HG03558 (cell line): Measurements from ENCODE around the gene ADAMTS2.

Experiments
- ATAC-seq: cut with Tn5 transposase; IDR thresholded peaks from one replicate; pipeline ENCODE4 v1.9.1; 2021; ENCODE audit warnings: moderate number of reproducible peaks; ENCODE audit not compliant: unreplicated experiment; ENCODE audit errors: extremely low read depth

ADAMTS2 gene

DNA sequence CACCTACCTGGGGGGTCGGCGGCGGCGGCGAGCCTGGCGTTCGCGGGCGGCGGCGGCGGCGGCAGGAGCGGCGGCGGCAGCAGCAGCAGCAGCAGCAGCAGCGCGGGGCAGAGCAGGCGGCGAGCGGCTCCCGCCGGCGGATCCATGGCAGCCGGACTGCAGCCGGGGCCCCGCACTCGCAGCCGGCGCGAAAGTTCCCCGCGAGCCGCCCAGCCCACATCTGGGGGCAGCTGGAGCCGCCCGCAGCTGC lies 153 bp downstream of the ADAMTS2 start:
- ATAC-seq, result no peak

GRCh38 chr5:179344431-179345182 lies 654 bp downstream of the ADAMTS2 start:
- no peak for ATAC-seq

DNA sequence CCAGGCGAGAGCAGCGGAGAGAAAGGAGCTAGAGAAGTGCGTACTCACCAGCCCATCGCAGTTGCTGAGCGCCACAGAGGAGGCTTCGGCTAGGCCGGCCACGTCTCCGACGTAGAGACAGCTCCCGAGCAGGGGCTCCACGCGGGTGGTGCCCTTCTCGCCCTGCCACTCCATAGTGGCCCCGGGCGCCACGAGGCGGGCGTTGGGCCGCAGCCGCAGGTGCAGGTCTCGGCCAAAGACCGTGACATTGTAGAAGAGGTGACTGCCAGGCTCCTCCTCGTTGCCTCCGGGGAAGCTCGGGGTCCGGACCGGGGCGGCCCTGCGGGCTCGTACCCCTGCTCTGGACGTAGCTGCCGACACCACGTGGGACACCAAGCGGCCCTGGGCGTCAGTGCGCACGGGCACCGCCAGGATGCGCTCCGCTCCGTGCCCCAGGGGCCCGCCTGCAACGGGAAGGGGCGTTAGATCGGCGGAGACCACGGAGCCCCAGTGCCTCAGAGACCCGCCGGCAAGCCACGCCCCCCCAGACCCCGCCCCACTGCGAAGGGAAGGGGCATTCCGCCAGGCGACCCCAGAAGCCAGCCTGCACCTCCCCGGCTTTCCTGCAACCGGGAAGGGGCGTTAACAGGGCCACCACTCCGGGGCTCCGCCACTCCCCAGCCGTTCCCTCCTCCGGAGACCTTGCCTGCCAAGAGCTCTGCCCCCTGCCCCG lies 1.4 kb downstream of the ADAMTS2 start:
- ATAC-seq, result no peak

DNA sequence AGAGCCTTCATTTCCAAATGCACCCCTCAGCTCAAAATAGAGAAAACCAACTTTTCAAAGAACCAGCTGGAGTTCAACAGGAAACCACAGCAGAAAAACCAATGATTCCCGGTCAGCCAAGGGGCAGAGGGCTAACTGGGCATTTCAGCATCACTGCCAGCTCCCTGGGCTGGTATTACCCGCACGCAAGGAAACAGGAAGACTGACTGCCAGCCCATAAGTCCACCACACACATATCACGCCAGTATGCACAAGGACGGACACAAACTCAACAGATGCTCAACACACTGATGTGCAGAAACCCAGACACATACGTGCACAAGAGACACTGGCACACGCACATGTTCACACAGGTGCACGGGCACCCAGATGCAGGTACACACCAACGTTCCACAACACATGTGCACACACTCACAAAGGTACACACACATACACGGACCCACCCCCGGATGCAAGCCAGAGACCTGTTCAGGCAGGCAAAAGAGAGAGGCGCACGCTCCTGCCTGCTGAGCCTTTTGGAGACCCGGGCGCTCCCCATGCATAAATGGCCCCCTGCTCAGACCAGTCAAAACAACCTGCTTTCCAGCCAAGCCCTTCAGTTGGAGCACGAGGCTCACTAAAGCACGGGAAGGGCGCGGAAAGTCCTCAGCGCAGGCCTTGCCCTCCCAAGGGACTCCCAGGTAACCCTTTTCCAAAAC lies 2.1 kb downstream of the ADAMTS2 start:
- ATAC-seq, result no peak

DNA sequence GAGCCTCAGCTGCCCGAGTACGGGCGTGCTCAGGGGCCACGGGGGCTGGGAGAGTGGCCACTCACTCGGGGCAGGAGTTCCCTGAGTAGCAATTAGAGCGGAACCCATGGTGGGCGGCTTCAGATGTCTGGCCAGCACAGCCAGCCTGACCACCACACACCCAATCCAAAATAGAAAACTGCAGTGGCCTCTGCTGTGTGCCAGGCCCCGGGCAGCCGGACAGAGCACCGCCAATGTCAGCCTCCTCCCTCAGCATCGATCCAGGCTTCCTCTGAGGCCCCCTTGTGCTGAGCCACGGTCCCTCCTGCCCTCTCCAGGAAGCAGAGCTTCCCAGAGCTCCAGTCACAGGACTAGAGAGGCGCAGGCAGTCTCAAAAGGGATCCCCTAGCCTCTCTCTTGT lies 2.7 kb downstream of the ADAMTS2 start:
- ATAC-seq, result no peak

GRCh38 chr5:179340465-179340864 lies 4.8 kb downstream of the ADAMTS2 start:
- ATAC-seq, result no peak

GRCh38 chr5:179339996-179340395 lies 5.3 kb downstream of the ADAMTS2 start:
- ATAC-seq, result no peak

- no peak for ATAC-seq
These were observed 6.2 kb downstream of the ADAMTS2 start for GRCh38 chr5:179339081-179339480.

DNA sequence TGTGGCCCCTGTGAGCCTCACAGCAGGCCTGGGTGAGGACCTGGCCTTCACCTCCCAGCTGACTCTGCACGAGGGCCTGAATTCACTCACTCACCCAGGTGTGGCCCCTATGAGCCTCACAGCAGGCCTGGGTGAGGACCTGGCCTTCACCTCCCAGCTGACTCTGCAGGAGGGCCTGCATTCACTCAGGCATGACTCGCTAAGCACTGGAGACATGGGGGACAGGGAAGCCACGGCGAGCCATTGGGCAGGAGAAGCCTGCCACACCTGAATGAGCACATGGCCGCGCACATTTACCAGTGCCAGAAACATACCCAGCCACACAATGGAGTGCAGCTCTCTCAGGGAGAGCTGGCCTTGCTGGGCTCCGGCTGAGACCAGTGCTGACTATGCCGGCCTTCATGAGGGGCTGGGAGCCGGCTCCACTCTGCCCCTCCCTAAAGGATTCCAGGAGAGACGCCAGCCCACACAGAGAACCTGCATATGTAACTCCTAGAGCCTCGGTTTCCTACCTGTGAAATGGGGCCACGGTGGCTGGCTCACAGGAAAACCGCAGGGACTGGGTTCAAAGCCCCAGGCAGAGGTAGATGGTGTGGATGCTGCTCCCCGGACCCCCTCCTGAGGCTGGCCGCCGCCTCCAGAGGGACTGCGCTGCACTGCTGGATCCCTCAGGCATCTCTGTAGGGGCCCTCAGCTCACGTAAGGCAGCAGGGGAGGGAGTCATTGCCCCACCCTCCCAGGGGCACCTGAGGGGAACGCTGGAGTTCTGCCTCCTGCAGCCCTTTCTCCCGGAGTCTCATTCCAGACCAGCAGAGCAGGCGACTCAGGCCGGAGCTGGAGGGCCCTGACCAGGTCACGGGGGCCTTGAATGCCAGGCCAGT lies 7.2 kb downstream of the ADAMTS2 start:
- ATAC-seq, result no peak

DNA sequence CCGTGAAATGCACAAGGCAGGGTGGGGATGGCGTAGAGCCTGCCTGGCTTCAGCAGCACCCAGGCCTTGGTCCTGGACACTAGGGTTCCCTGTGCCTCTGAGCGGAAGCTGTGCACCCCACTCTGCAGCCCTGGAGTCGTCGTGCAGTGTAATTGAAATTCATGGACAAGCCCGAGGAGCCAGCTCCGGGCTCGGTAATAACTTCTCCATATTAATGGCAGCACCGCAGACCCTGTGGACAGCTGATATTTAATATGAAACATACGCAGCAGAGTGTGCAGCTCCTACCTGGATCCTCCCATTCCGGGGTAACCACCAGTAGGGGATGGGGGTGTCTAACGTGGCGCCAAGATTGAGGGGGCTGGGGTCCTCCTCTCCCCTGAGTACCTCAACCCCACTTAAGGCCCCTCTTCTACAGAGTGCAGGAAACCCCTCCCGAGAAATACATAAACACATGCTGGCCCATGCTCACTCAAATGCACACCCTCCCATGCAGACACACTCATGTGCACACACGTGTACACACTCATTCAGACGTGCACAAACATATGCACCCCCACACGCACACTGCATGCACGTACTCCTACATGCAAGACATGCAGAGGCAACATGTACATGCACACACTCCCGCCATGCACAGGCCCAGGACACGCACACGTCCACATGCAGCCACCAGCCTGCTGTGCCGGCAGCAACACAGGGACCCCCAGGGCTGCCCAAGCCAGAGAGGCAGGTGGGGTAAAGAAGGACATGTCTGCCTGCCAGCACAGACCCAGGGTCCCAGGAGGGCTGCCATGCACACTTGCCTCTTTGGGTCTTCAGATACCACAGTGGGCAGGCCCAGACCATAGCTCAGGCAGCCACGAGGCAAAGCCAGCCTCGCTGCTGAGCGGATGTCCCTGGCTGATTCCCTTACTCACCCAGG lies 8.1 kb downstream of the ADAMTS2 start:
- no peak for ATAC-seq

DNA sequence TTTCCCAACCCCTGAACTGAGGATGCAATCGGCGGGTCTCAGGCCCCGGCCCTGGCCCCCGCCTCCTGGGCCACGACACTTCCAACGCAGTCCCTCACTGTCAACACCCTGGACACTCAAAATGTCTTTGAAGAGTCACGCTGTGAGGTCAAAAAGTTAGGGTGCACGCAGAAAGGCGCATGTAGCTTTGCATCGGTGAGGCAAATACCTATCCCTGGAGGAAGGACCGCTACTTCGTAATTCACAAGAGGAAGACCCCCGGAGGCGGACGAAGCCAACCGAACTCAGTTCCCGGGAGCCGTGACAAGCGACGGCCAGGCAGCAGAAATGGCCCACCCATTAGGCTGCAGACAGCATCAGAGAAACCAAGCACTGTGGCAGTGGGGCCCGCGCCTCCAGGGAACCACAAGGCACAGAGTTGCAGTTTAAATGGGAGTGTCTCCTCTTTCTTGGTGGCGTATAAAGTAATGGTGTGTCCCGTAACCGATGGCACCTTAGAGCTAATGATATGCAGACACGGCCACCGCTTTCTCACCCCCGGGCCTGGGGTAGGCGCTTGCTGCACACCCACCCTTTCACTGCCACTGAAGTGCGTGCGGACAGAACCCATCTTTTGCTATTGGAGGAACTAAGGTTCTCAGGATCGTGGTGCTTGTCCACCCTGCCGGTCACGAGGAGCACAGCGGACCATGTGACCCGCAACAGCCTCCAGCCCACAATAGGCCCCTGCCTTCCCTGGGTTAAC lies 9.0 kb downstream of the ADAMTS2 start:
- no peak for ATAC-seq

GRCh38 chr5:179333796-179334761 lies 11.2 kb downstream of the ADAMTS2 start:
- ATAC-seq, result no peak

DNA sequence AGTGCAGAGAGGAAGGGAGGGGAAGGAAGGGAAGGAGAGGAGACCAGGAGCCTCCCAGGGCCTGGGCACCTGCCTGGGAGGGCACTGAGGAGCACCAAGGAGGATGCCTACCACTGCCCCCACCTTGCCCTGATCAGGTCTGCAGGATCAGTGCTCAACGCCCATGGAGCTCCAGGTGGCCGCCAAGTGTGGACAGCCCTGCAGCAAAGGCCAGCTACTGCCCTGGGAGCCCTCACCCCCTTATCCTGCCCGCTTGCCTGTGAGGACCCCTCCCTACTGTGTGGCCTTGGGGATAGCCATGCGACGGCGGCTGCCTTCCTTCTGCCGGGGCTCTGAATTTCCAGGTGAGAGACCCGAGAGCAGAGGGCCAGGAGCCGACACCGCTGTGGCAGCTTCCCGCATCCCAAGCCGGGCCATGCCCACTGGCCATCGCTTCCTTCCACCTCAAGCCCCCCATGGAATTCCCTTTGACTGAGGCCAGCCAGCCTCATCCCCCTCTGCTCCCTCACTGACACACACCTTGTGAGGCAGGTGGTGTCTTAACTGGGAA lies 12.4 kb downstream of the ADAMTS2 start:
- ATAC-seq, result no peak

GRCh38 chr5:179331591-179332375 lies 13.5 kb downstream of the ADAMTS2 start:
- no peak for ATAC-seq

GRCh38 chr5:179330186-179330900 lies 14.9 kb downstream of the ADAMTS2 start:
- no peak for ATAC-seq

- no peak for ATAC-seq
These were observed 17.0 kb downstream of the ADAMTS2 start for GRCh38 chr5:179328291-179328690.
